ENCODE measurements around the gene TBK1. TPM values are rescaled to one million over a fixed set of nuclear protein-coding genes. Genes with fewer than 3 reads are reported as not detected.

Gene TBK1
- total RNA-seq, 2 experiments from 2014 or later = 22.7 to 29.5 TPM

- Histone ChIP-seq H3K27ac (ENCODE audit: low read depth, low read length, poor library complexity, severe bottlenecking) (no peak overlapping the region), H3K79me2 (ENCODE audit: insufficient read depth, low read depth, low read length) (no peaks in the 10 kb centered on the region), H3K36me3 (ENCODE audit: insufficient read depth, low read length) (no peaks in the 10 kb centered on the region), H3K9me2 (ENCODE audit: insufficient read depth, low read length) (no peaks in the 10 kb centered on the region), H3K4me3 (ENCODE audit: low read depth, low read length, poor library complexity, severe bottlenecking) (no peak overlapping the region), H3K4me2 (ENCODE audit: low read length) (no peak overlapping the region), H3K9me3 (ENCODE audit: low read length) (no peaks in the 10 kb centered on the region), H4K20me1 (ENCODE audit: insufficient read depth, low read length) (no peaks in the 10 kb centered on the region), H2AFZ (ENCODE audit: low read length) (no peak overlapping the region), H3K4me1 (ENCODE audit: insufficient read depth, low read length, poor library complexity, severe bottlenecking) (no peaks in the 10 kb centered on the region)
- ChIA-PET POLR2A (interaction anchor here (0.7 kb wide), 1 partner anchor 169 kb away, joined by 3 read pairs; no protein-coding TSS in a partner anchor), CTCF (ENCODE audit: unreplicated experiment) (no interaction called here)
- no TSS peak for BruUV-seq (replicated peaks)
- DNase-seq (ENCODE audit: low spot score) = no peak
- intact Hi-C loops (cut with micrococcal nuclease; ENCODE audit: unreplicated experiment) = no loop called here
- TF ChIP-seq EZH2phosphoT487 (IDR thresholded peaks at IDR 0.05; ENCODE audit: borderline replicate concordance, low read depth, low read length) (no peak), CTCF (conservative IDR thresholded peaks at IDR 0.05; ENCODE audit: low read length) (no peak)
Observed at GRCh38 chr12:64531665-64532334, 79.9 kb downstream of the TBK1 start.

GRCh38 chr12:64532734-64533351 is 80.9 kb downstream of the TBK1 start:
- no peak overlapping the region for H3K4me2 ChIP-seq (ENCODE audit: low read length)
- intact Hi-C loops (cut with micrococcal nuclease; ENCODE audit: unreplicated experiment) = no loop called here

More at GRCh38 chr12:64532734-64533351, 80.9 kb downstream of the TBK1 start:
- Histone ChIP-seq H3K9me2 (ENCODE audit: insufficient read depth, low read length) (no peaks in the 10 kb centered on the region), H3K4me1 (ENCODE audit: insufficient read depth, low read length, poor library complexity, severe bottlenecking) (no peaks in the 10 kb centered on the region), H3K36me3 (ENCODE audit: insufficient read depth, low read length) (no peaks in the 10 kb centered on the region), H3K9me3 (ENCODE audit: low read length) (no peaks in the 10 kb centered on the region), H3K79me2 (ENCODE audit: insufficient read depth, low read depth, low read length) (no peaks in the 10 kb centered on the region), H4K20me1 (ENCODE audit: insufficient read depth, low read length) (no peaks in the 10 kb centered on the region), H3K27ac (ENCODE audit: low read depth, low read length, poor library complexity, severe bottlenecking) (no peak overlapping the region), H2AFZ (ENCODE audit: low read length) (no peak overlapping the region), H3K4me3 (ENCODE audit: low read depth, low read length, poor library complexity, severe bottlenecking) (no peak overlapping the region)
- BruUV-seq (replicated peaks) = no TSS peak
- CTCF ChIA-PET (ENCODE audit: unreplicated experiment) = no interaction called here
- TF ChIP-seq CTCF (conservative IDR thresholded peaks at IDR 0.05; ENCODE audit: low read length) = no peak
- TF ChIP-seq EZH2phosphoT487 (IDR thresholded peaks at IDR 0.05; ENCODE audit: borderline replicate concordance, low read depth, low read length) = no peak
- no peak for DNase-seq (ENCODE audit: low spot score)
- POLR2A ChIA-PET = interaction anchor here (0.5 to 0.7 kb wide), 2 partner anchors 12 to 262 kb away, joined by 3 read pairs; no protein-coding TSS in a partner anchor

Data from OCI-LY7 (cell line).